HG03139 (cell line): Measurements from ENCODE around the gene DBP.
A peak's percentile ranks its signal among the peaks of the same experiment; 100 is the strongest.

ENCODE experiments used
- ATAC-seq: cut with Tn5 transposase; IDR thresholded peaks from one replicate; pipeline ENCODE4 v1.9.1; 2021; ENCODE audit not compliant: unreplicated experiment

The DBP gene

GRCh38 chr19:48628486-48629296 is 8.5 kb downstream of the DBP start:
- ATAC-seq = no peak

- ATAC-seq = no peak
These were observed 9.3 kb downstream of the DBP start for GRCh38 chr19:48627865-48628314.

- ATAC-seq = no peak
These were observed 9.8 kb downstream of the DBP start for GRCh38 chr19:48627201-48627864.

- no peak for ATAC-seq
These were observed 11.3 kb downstream of the DBP start for GRCh38 chr19:48625891-48626327.

- no peak for ATAC-seq
These were observed 12.1 kb downstream of the DBP start for GRCh38 chr19:48624791-48625723.

- ATAC-seq = peak; percentile 52
These were observed 13.0 kb downstream of the DBP start for GRCh38 chr19:48624067-48624594.

GRCh38 chr19:48623556-48624066 is 13.6 kb downstream of the DBP start:
- no peak for ATAC-seq

GRCh38 chr19:48619692-48620585 is 17.2 kb downstream of the DBP start:
- ATAC-seq = no peak

- peak; percentile 68 for ATAC-seq
These were observed 18.1 kb downstream of the DBP start, which contains the start of the genes RPL18 and SPHK2 for GRCh38 chr19:48618916-48619691. RPL18 (minus strand) TSS chr19:48619178; CDS start chr19:48619143, 35 bp downstream. SPHK2 (plus strand) TSS chr19:48619506; CDS start chr19:48620515, 1,009 bp downstream.

GRCh38 chr19:48618278-48618915 is 18.8 kb downstream of the DBP start:
- no peak for ATAC-seq

GRCh38 chr19:48617146-48617937 is 19.8 kb downstream of the DBP start:
- no peak for ATAC-seq

- no peak for ATAC-seq
These were observed 20.6 kb downstream of the DBP start for GRCh38 chr19:48616491-48617056.

- ATAC-seq = no peak
These were observed 21.1 kb downstream of the DBP start for GRCh38 chr19:48616041-48616436.

- no peak for ATAC-seq
These were observed 21.7 kb downstream of the DBP start for GRCh38 chr19:48615231-48616040.

- ATAC-seq = no peak
These were observed 22.5 kb downstream of the DBP start, which contains the start of gene FAM83E for GRCh38 chr19:48614436-48615230. FAM83E (minus strand) TSS chr19:48615076; CDS start chr19:48613372, 1,704 bp downstream.
